A549 (cell line): ENCODE measurements around the gene RUFY2. TPM values are rescaled to one million over a fixed set of nuclear protein-coding genes. Genes with fewer than 3 reads are reported as not detected.

Experiments
- ATAC-seq, 2 experiments: fragments of 200-7000 bp in 1 of 2; fragments of >200 bp in 1 of 2; cut with Nextera tagmentation in 1 of 2; cut with Tn5 transposase in 1 of 2; 3 replicates each; pipeline versions ENCODE4 v1.8.0 to v1.9.1; 2018 to 2020; ENCODE audit warnings: mild to moderate bottlenecking in 1 of 2, moderate library complexity in 1 of 2
- CTCF ChIA-PET: fragments of 300-600 bp; sonication (Branson Sonifier 250); formaldehyde crosslinking; extraction: SDS; loops from one replicate; lab custom pipeline; 2021; ENCODE audit warnings: antibody characterized with exemption, inconsistent platforms; lab: Yijun Ruan, JAX
- POLR2A ChIA-PET: fragments of 350-600 bp; formaldehyde crosslinking; extraction: SDS; loops from one replicate; lab custom pipeline; 2021; ENCODE audit warnings: antibody characterized with exemption, inconsistent platforms; lab: Yijun Ruan, JAX
- DNase-seq, 2 experiments: peaks; one replicate each; pipeline versions ENCODE4 v3.0.0 to v3.0.0-alpha.2; 2011 to 2016; ENCODE audit warnings: low read depth in 1 of 2, low spot score in 1 of 2
- FAIRE-seq: peaks from 2 replicates; lab custom pipeline; 2011; peaks lifted over from hg19 to GRCh38; lab: Jason Lieb, UNC
- H3K27ac ChIP-seq, 2 experiments: fragments of >200 bp; sonication (Bioruptor Twin); formaldehyde crosslinking; 3 replicates each; pipeline ENCODE4 v1.5.1; 2016 to 2017
- H3K4me1 ChIP-seq: fragments of >200 bp; sonication (Bioruptor Twin); formaldehyde crosslinking; 3 replicates; pipeline ENCODE4 v1.6.1; 2016
- H3K4me2 ChIP-seq: fragments of >200 bp; sonication (Bioruptor Twin); formaldehyde crosslinking; 3 replicates; pipeline ENCODE4 v1.6.1; 2016
- H3K4me3 ChIP-seq: fragments of >200 bp; sonication (Bioruptor Twin); formaldehyde crosslinking; 3 replicates; pipeline ENCODE4 v1.5.1; 2016
- H3K9me3 ChIP-seq: fragments of >200 bp; sonication (Bioruptor Twin); formaldehyde crosslinking; 3 replicates; pipeline ENCODE4 v1.6.1; 2016
- CBX2 ChIP-seq: fragments of 200-600 bp; sonication (generic); IDR thresholded peaks from 2 replicates; pipeline ENCODE4 v1.6.1; 2016; ENCODE audit warnings: low read depth, mild to moderate bottlenecking, borderline replicate concordance
- CBX8 ChIP-seq: fragments of 200-600 bp; sonication (generic); IDR thresholded peaks from 2 replicates; pipeline ENCODE4 v1.6.1; 2016
- CEBPB ChIP-seq, 2 experiments: fragments of >200 bp in 1 of 2; sonication (Bioruptor Twin) in 1 of 2; formaldehyde crosslinking in 1 of 2; IDR thresholded peaks; 2 replicates each; pipeline ENCODE4 v1.6.1; 2012 to 2016
- CTCF ChIP-seq: fragments of >200 bp; sonication (Bioruptor Twin); formaldehyde crosslinking; IDR thresholded peaks from 3 replicates; pipeline ENCODE4 v1.5.1; 2016
- E2F6 ChIP-seq: IDR thresholded peaks from 2 replicates; pipeline ENCODE4 v1.6.1; 2012; ENCODE audit warnings: low read depth, borderline replicate concordance
- EHF ChIP-seq: fragments of 250-450 bp; sonication (Bioruptor Pico); IDR thresholded peaks from 2 replicates; pipeline ENCODE4 v1.5.0; 2020; ENCODE audit warnings: mild to moderate bottlenecking
- ELK1 ChIP-seq: fragments of 150-350 bp; IDR thresholded peaks from 2 replicates; pipeline ENCODE4 v1.6.1; 2014; ENCODE audit warnings: low read depth, mild to moderate bottlenecking, low read length
- EP300 ChIP-seq, 2 experiments: fragments of >200 bp; sonication (Bioruptor Twin); formaldehyde crosslinking; IDR thresholded peaks; 2 replicates in 1 of 2; 3 replicates in 1 of 2; pipeline ENCODE4 v1.6.1; 2016 to 2017
- ESRRA ChIP-seq: fragments of 150-350 bp; IDR thresholded peaks from 2 replicates; pipeline ENCODE4 v1.6.1; 2014; ENCODE audit warnings: mild to moderate bottlenecking, low read length, borderline replicate concordance
- FOSB ChIP-seq: fragments of 250-450 bp; sonication (Bioruptor Pico); IDR thresholded peaks from 2 replicates; pipeline ENCODE4 v1.5.0; 2020; ENCODE audit warnings: mild to moderate bottlenecking, moderate library complexity
- FOSL2 ChIP-seq, 2 experiments: fragments of 450-650 bp in 1 of 2; fragments of >200 bp in 1 of 2; sonication (Bioruptor Twin) in 1 of 2; formaldehyde crosslinking; IDR thresholded peaks; 2 replicates each; pipeline versions ENCODE4 v1.5.0 to v1.6.1; 2016 to 2020; ENCODE audit warnings: mild to moderate bottlenecking in 1 of 2, moderate library complexity in 1 of 2
- HDAC2 ChIP-seq: fragments of 200-600 bp; sonication (generic); IDR thresholded peaks from 2 replicates; pipeline ENCODE4 v1.6.1; 2016
- HES2 ChIP-seq: fragments of >200 bp; sonication (Bioruptor Twin); formaldehyde crosslinking; IDR thresholded peaks from 2 replicates; pipeline ENCODE4 v1.6.1; 2016
- HOXA7 ChIP-seq: fragments of 250-450 bp; sonication (Bioruptor Pico); IDR thresholded peaks from 2 replicates; pipeline ENCODE4 v1.5.0; 2020; ENCODE audit warnings: mild to moderate bottlenecking, moderate library complexity
- HOXB13 ChIP-seq: fragments of 250-450 bp; sonication (Bioruptor Pico); IDR thresholded peaks from 2 replicates; pipeline ENCODE4 v1.5.0; 2020; ENCODE audit warnings: low read depth, mild to moderate bottlenecking, moderate library complexity
- HOXB5 ChIP-seq: fragments of 250-450 bp; sonication (Bioruptor Pico); IDR thresholded peaks from 2 replicates; pipeline ENCODE4 v1.5.0; 2020; ENCODE audit warnings: mild to moderate bottlenecking, moderate library complexity
- JUN ChIP-seq, 2 experiments: fragments of >200 bp; sonication (Bioruptor Twin); formaldehyde crosslinking; IDR thresholded peaks; 2 replicates in 1 of 2; 3 replicates in 1 of 2; pipeline ENCODE4 v1.6.1; 2016 to 2017
- KDM5A ChIP-seq: fragments of 200-600 bp; sonication (generic); IDR thresholded peaks from 2 replicates; pipeline ENCODE4 v1.6.1; 2016; ENCODE audit warnings: antibody characterized with exemption, mild to moderate bottlenecking
- MAFK ChIP-seq: fragments of 450-650 bp; IDR thresholded peaks from 2 replicates; pipeline ENCODE4 v1.6.1; 2014; ENCODE audit not compliant: partially characterized antibody
- NFE2L2 ChIP-seq: fragments of 150-350 bp; conservative IDR thresholded peaks from 2 replicates; pipeline ENCODE4 v1.6.1; 2014; ENCODE audit warnings: low read length
- NPAS2 ChIP-seq: fragments of 250-450 bp; sonication (Bioruptor Pico); IDR thresholded peaks from 2 replicates; pipeline ENCODE4 v1.8.0; 2022; ENCODE audit warnings: mild to moderate bottlenecking, moderate library complexity, borderline replicate concordance
- PHF8 ChIP-seq: fragments of 200-600 bp; sonication (generic); IDR thresholded peaks from 2 replicates; pipeline ENCODE4 v1.6.1; 2016; ENCODE audit warnings: low read depth, mild to moderate bottlenecking, antibody characterized with exemption, moderate library complexity, borderline replicate concordance
- POLR2A ChIP-seq: IDR thresholded peaks from 2 replicates; pipeline ENCODE4 v1.6.1; 2012; ENCODE audit warnings: mild to moderate bottlenecking, low read length
- REST ChIP-seq: fragments of 200-600 bp; sonication (generic); IDR thresholded peaks from 2 replicates; pipeline ENCODE4 v1.6.1; 2016; ENCODE audit warnings: antibody characterized with exemption, mild to moderate bottlenecking, moderate library complexity
- TFCP2L1 ChIP-seq: fragments of 250-450 bp; sonication (Bioruptor Pico); IDR thresholded peaks from 2 replicates; pipeline ENCODE4 v1.5.0; 2021; ENCODE audit warnings: mild to moderate bottlenecking
- USF2 ChIP-seq: fragments of 450-650 bp; IDR thresholded peaks from 2 replicates; pipeline ENCODE4 v1.6.1; 2014; ENCODE audit warnings: antibody characterized with exemption
- ZSCAN20 ChIP-seq: fragments of 250-450 bp; sonication (Bioruptor Pico); IDR thresholded peaks from 2 replicates; pipeline ENCODE4 v1.8.0; 2022; ENCODE audit warnings: mild to moderate bottlenecking, moderate library complexity
- WGBS: methylation state at CpG from one replicate; pipeline ENCODE4 v1.1.6; 2017; ENCODE audit errors: missing lambda C conversion rate; 5-methylcytosine and 5-hydroxymethylcytosine counted together
- polyA plus RNA-seq, 4 experiments: library from polyadenylated mRNA; depleted of rRNA in 3 of 4; stranded (reverse); fragments of >200 nt; fragmentation: RNase III in 1 of 4; extraction: RNeasy Plus Mini Kit Qiagen cat#74134 plus additional on column Dnase treatment in 1 of 4; gene quantifications; 2 replicates in 3 of 4; 3 replicates in 1 of 4; pipeline ENCODE4 v1.2.3, GENCODE V29; 2011 to 2017

Gene RUFY2
- polyA plus RNA-seq, 2 of the 4 experiments (the other 2 are of a cell fraction), result 7.9 to 20.3 TPM

GRCh38 chr10:68301301-68301700 is 105.8 kb downstream of the RUFY2 start:
- Histone ChIP-seq H3K4me1 (peaks cover 25% of the 10 kb centered on the region), H3K4me2 (no peak overlapping the region), H3K9me3 (no peaks in the 10 kb centered on the region), H3K4me3 (no peak overlapping the region), H3K27ac (no peak overlapping the region)
- 70% methylated on average over 3 of the region's 3 CpGs for WGBS
- ChIA-PET CTCF (interaction anchor here (0.6 to 5.1 kb wide), 54 partner anchors 8 to 895 kb away, joined by 3 to 72 read pairs (median 5); partner anchors contain the start of gene ATOH7), POLR2A (no interaction called here)
- no peak for TF ChIP-seq NPAS2 (CRISPR knock-in tag)
- TF ChIP-seq FOSB (CRISPR knock-in tag), result no peak
- no peak for TF ChIP-seq CBX2
- no peak for TF ChIP-seq HES2
- no peak for TF ChIP-seq TFCP2L1
- no peak for TF ChIP-seq REST
- no peak for TF ChIP-seq JUN (IDR thresholded peaks at IDR 0.05)
- no peak for TF ChIP-seq HOXB13
- TF ChIP-seq EP300 (IDR thresholded peaks at IDR 0.05), result no peak
- no peak for TF ChIP-seq POLR2A
- TF ChIP-seq EHF (CRISPR knock-in tag), result no peak
- no peak for TF ChIP-seq ESRRA
- no peak for TF ChIP-seq CEBPB (IDR thresholded peaks at IDR 0.05)
- TF ChIP-seq MAFK, result no peak
- TF ChIP-seq NFE2L2, result no peak
- TF ChIP-seq PHF8, result no peak
- no peak for TF ChIP-seq HDAC2
- no peak for TF ChIP-seq USF2
- no peak for TF ChIP-seq HOXB5
- no peak for TF ChIP-seq KDM5A
- no peak for DNase-seq
- no peak for ATAC-seq
- no peak for FAIRE-seq

- H3K27ac ChIP-seq, result no peak overlapping the region
- CTCF ChIA-PET, result interaction anchor here (0.6 kb wide), 1 partner anchor 106 kb away, joined by 3 read pairs; no protein-coding TSS in a partner anchor
- peaks cover 4% of the 10 kb centered on the region; the same call in 2 of the 3 replicates for H3K4me1 ChIP-seq
- FAIRE-seq (no peak), DNase-seq (no peak), ATAC-seq (peak in 1 of 2 experiments; percentile 34; a peak in 1 of 6 replicates)
- WGBS, result 70% methylated on average over 9 of the region's 9 CpGs
- no peak overlapping the region for H3K4me2 ChIP-seq
- POLR2A ChIA-PET, result no interaction called here
- H3K4me3 ChIP-seq, result no peak overlapping the region
- no peaks in the 10 kb centered on the region for H3K9me3 ChIP-seq
- no peak for TF ChIP-seq HDAC2
- no peak for TF ChIP-seq ZSCAN20 (CRISPR knock-in tag)
- no peak for TF ChIP-seq FOSL2 (IDR thresholded peaks at IDR 0.05)
- TF ChIP-seq FOSL2 (CRISPR knock-in tag; IDR thresholded peaks at IDR 0.05), result no peak
- no peak for TF ChIP-seq E2F6
- no peak for TF ChIP-seq CBX8
- TF ChIP-seq FOSB (CRISPR knock-in tag), result no peak
- no peak for TF ChIP-seq CTCF
- no peak for TF ChIP-seq HOXA7 (CRISPR knock-in tag)
- TF ChIP-seq TFCP2L1, result no peak
- no peak for TF ChIP-seq ELK1
- TF ChIP-seq EP300 (IDR thresholded peaks at IDR 0.05), result no peak
Observed at GRCh38 chr10:68296843-68297663, 110.0 kb downstream of the RUFY2 start.
